ENCODE data around the gene SUZ12.
"Not testable (repeated sequence)": the region's sequence is repeated elsewhere in the genome, so short reads cannot be mapped to it uniquely, and the experiment has no call there.

Gene SUZ12

GRCh38 chr17:32033812-32034211 lies 97.0 kb downstream of the SUZ12 start:
- H3K27me3 ChIP-seq (ENCODE audit: control insufficient read depth, insufficient read depth, low read length, poor library complexity, severe bottlenecking); H3K27ac ChIP-seq (ENCODE audit: insufficient read depth, low read depth, low read length, poor library complexity, severe bottlenecking); H3K4me3 ChIP-seq (ENCODE audit: insufficient read depth, low read depth, low read length); H3K4me1 ChIP-seq (ENCODE audit: control insufficient read depth, insufficient read depth, low read length); H3K9me3 ChIP-seq (ENCODE audit: control insufficient read depth, low read length): not testable (repeated sequence)
- H3K36me3 ChIP-seq (ENCODE audit: control insufficient read depth, insufficient read depth, low read length): peaks cover 13% of the 10 kb centered on the region
- 100% methylated on average over 1 of the region's 1 CpG for WGBS, 2 experiments

GRCh38 chr17:32040246-32040645 lies 103.4 kb downstream of the SUZ12 start:
- 92 to 94% methylated on average over 17 of the region's 17 CpGs for WGBS, 2 experiments
- H3K4me1 ChIP-seq (ENCODE audit: control insufficient read depth, insufficient read depth, low read length); H3K27me3 ChIP-seq (ENCODE audit: control insufficient read depth, insufficient read depth, low read length, poor library complexity, severe bottlenecking); H3K27ac ChIP-seq (ENCODE audit: insufficient read depth, low read depth, low read length, poor library complexity, severe bottlenecking); H3K4me3 ChIP-seq (ENCODE audit: insufficient read depth, low read depth, low read length); H3K9me3 ChIP-seq (ENCODE audit: control insufficient read depth, low read length): not testable (repeated sequence)
- H3K36me3 ChIP-seq (ENCODE audit: control insufficient read depth, insufficient read depth, low read length): peaks cover 13% of the 10 kb centered on the region

GRCh38 chr17:32041306-32041875 lies 104.6 kb downstream of the SUZ12 start:
- H3K36me3 ChIP-seq (ENCODE audit: control insufficient read depth, insufficient read depth, low read length); H3K4me3 ChIP-seq (ENCODE audit: insufficient read depth, low read depth, low read length); H3K27me3 ChIP-seq (ENCODE audit: control insufficient read depth, insufficient read depth, low read length, poor library complexity, severe bottlenecking); H3K4me1 ChIP-seq (ENCODE audit: control insufficient read depth, insufficient read depth, low read length); H3K9me3 ChIP-seq (ENCODE audit: control insufficient read depth, low read length); H3K27ac ChIP-seq (ENCODE audit: insufficient read depth, low read depth, low read length, poor library complexity, severe bottlenecking): not testable (repeated sequence)
- WGBS, 2 experiments: 95 to 97% methylated on average over 19 of the region's 19 CpGs

GRCh38 chr17:32042266-32042665 lies 105.5 kb downstream of the SUZ12 start:
- not testable (repeated sequence) for H3K9me3 ChIP-seq (ENCODE audit: control insufficient read depth, low read length); H3K36me3 ChIP-seq (ENCODE audit: control insufficient read depth, insufficient read depth, low read length); H3K4me3 ChIP-seq (ENCODE audit: insufficient read depth, low read depth, low read length); H3K4me1 ChIP-seq (ENCODE audit: control insufficient read depth, insufficient read depth, low read length); H3K27me3 ChIP-seq (ENCODE audit: control insufficient read depth, insufficient read depth, low read length, poor library complexity, severe bottlenecking); H3K27ac ChIP-seq (ENCODE audit: insufficient read depth, low read depth, low read length, poor library complexity, severe bottlenecking)
- WGBS, 2 experiments: 97 to 98% methylated on average over 10 of the region's 11 CpGs

- H3K27ac ChIP-seq (ENCODE audit: insufficient read depth, low read depth, low read length, poor library complexity, severe bottlenecking): not testable (repeated sequence)
- WGBS, 2 experiments: 94 to 96% methylated on average over 2 to 3 of the region's 3 CpGs
These were observed 108.8 kb downstream of the SUZ12 start for GRCh38 chr17:32045611-32046010.

GRCh38 chr17:32047663-32048062 lies 110.9 kb downstream of the SUZ12 start:
- WGBS, 2 experiments: 96% methylated on average over 5 of the region's 6 CpGs
- H3K36me3 ChIP-seq (ENCODE audit: control insufficient read depth, insufficient read depth, low read length); H3K4me1 ChIP-seq (ENCODE audit: control insufficient read depth, insufficient read depth, low read length); H3K27ac ChIP-seq (ENCODE audit: insufficient read depth, low read depth, low read length, poor library complexity, severe bottlenecking); H3K27me3 ChIP-seq (ENCODE audit: control insufficient read depth, insufficient read depth, low read length, poor library complexity, severe bottlenecking); H3K4me3 ChIP-seq (ENCODE audit: insufficient read depth, low read depth, low read length); H3K9me3 ChIP-seq (ENCODE audit: control insufficient read depth, low read length): not testable (repeated sequence)

More at GRCh38 chr17:32045611-32046010, 108.8 kb downstream of the SUZ12 start:
- H3K4me1 ChIP-seq (ENCODE audit: control insufficient read depth, insufficient read depth, low read length); H3K27me3 ChIP-seq (ENCODE audit: control insufficient read depth, insufficient read depth, low read length, poor library complexity, severe bottlenecking); H3K36me3 ChIP-seq (ENCODE audit: control insufficient read depth, insufficient read depth, low read length); H3K4me3 ChIP-seq (ENCODE audit: insufficient read depth, low read depth, low read length); H3K9me3 ChIP-seq (ENCODE audit: control insufficient read depth, low read length): not testable (repeated sequence)

Measured in ectodermal cell (in vitro differentiated cells).